ENCODE results near the gene ZBED1.
"Not testable (repeated sequence)": the region's sequence is repeated elsewhere in the genome, so short reads cannot be mapped to it uniquely, and the experiment has no call there.

Gene ZBED1

DNA sequence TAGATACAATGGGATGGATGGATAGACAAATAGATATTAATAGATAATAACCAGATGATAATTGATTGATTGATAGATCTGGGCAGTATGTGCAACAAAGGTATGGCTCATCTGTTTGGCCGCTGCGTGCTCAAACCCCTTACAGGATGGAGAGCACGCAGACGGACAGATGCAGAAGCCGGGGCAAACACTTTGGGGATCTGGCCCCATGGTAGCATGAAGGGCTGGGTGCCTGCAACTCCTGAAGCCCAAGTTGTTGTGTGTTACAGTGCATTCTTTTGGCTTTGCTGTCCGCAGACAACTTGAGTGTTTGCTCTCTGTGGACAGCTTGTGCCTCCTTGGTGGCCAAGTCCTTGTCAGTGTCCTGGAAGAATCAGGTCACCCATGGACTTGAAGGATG, 10.6 kb upstream of the ZBED1 start:
- no peak overlapping the region for H3K4me3 ChIP-seq (ENCODE audit: control insufficient read depth, low read depth, low read length)
- DNase-seq (ENCODE audit: low read depth) = no peak
- TF ChIP-seq, protein P1, sequence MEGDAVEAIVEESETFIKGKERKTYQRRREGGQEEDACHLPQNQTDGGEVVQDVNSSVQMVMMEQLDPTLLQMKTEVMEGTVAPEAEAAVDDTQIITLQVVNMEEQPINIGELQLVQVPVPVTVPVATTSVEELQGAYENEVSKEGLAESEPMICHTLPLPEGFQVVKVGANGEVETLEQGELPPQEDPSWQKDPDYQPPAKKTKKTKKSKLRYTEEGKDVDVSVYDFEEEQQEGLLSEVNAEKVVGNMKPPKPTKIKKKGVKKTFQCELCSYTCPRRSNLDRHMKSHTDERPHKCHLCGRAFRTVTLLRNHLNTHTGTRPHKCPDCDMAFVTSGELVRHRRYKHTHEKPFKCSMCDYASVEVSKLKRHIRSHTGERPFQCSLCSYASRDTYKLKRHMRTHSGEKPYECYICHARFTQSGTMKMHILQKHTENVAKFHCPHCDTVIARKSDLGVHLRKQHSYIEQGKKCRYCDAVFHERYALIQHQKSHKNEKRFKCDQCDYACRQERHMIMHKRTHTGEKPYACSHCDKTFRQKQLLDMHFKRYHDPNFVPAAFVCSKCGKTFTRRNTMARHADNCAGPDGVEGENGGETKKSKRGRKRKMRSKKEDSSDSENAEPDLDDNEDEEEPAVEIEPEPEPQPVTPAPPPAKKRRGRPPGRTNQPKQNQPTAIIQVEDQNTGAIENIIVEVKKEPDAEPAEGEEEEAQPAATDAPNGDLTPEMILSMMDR (IDR thresholded peaks at IDR 0.05; ENCODE audit: control insufficient read depth, insufficient read depth, low read depth, low read length, missing control alignments) = no peak

DNA sequence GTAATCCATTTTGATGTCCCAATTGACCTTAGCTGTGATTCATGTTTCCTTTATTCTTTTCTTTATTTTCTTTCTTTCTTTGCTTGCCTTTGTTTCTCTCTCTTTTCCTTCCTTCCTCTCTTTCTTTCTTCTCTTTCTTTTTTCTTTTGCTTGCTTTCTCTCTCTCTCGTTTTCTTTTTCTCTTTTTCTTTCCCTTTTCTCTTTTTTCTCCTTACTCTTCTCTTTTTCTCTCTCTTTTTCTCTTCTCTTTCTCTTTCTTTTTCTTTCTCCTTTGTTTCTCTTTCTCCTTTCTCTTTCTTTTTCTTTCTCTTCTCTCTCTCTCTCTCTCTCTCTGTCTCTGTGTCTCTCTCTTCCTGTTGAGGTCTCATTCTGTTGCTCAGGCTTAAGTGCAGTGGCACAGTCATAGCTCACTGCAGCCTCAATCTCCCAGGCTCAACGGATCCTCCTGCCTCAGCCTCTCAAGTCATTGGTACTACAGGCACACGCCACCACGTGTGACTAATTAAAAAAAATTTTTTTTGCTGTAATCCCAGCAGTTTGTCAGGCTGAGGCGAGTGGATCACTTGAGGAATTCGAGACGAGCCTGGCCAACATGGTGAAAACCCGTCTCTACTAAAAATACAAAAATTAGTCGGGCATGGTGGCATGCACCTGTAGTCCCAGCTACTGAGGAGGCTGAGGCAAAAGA, 8.0 kb upstream of the ZBED1 start:
- TF ChIP-seq, protein P1 (IDR thresholded peaks at IDR 0.05; ENCODE audit: control insufficient read depth, insufficient read depth, low read depth, low read length, missing control alignments) = no peak
- no peak for DNase-seq (ENCODE audit: low read depth)
- H3K4me3 ChIP-seq (ENCODE audit: control insufficient read depth, low read depth, low read length) = no peak overlapping the region

DNA sequence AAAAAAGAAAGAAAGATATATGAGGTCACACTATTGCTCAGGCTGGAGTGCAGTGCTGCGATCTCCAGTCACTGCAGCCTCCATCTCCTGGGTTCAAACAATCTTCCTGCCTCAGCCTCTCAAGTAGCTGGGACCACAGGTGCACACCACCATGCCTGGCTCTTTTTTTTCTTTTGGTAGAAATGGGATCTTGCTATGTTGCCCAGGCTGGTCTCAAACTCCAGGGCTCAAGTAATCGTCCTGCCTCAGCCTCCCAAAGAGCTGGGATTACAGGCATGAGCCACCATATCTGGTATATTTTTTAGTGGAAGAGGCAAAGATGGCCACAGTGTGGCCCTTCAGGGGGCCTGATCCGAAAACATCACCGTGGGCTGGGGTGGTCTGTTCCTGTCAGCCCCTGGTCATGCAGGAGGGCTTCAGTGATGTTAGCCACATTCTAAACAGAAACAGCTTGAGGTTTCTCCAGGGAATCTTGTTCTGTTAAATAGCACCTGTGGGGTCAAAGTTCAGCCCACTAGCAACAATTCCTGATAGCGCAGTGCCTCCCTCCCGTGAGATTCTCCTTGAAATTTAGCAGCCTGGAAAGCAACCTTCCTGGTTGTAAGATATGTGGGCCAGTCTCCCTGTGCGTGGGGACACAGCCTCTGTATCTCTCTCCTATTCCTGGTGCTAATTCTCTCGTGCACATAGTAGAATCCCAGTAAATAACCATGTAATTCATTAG, 7.3 kb upstream of the ZBED1 start:
- DNase-seq (ENCODE audit: low read depth) = no peak
- H3K4me3 ChIP-seq (ENCODE audit: control insufficient read depth, low read depth, low read length) = no peak overlapping the region
- TF ChIP-seq, protein P1 (IDR thresholded peaks at IDR 0.05; ENCODE audit: control insufficient read depth, insufficient read depth, low read depth, low read length, missing control alignments) = no peak

DNA sequence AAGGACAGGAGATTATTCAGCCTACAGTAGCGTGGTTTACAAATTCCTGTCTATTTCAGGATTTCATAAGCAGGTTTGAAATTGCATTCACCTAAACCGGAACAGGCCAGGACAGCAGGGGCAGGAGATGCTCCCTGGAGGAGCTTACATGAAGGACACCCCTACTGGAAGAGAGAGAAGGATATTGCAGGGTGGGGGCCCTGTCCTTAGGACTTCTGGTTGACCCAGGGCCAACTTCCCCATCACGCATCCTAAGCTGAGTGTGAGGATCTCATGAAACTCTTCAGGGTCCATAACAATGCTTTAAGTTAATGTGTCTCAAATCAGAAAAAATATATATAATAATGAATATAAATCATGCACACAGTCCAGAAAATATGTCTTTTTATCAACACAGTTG, 6.4 kb upstream of the ZBED1 start:
- no peak for DNase-seq (ENCODE audit: low read depth)
- TF ChIP-seq, protein P1 (IDR thresholded peaks at IDR 0.05; ENCODE audit: control insufficient read depth, insufficient read depth, low read depth, low read length, missing control alignments) = no peak
- H3K4me3 ChIP-seq (ENCODE audit: control insufficient read depth, low read depth, low read length) = no peak overlapping the region

DNA sequence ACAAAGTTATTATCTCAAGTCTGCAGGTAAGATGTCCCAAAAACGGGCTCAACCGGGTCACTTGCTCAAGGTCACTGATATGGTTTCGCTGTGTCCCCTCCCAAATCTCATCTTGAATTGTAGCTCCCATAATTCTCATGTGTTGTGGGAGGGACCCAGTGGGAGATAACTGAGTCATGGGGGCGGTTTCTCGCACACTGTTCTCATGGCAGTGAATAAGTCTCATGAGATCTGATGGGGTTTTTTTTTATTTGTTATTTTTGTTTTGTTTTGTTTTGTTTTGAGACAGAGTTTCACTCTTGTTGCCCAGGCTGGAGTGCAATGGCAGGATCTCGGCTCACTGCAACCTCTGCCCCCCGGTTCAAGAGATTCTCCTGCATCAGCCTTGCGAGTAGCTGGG, 4.6 kb upstream of the ZBED1 start:
- not testable (repeated sequence) for H3K4me3 ChIP-seq (ENCODE audit: control insufficient read depth, low read depth, low read length); DNase-seq (ENCODE audit: low read depth)

DNA sequence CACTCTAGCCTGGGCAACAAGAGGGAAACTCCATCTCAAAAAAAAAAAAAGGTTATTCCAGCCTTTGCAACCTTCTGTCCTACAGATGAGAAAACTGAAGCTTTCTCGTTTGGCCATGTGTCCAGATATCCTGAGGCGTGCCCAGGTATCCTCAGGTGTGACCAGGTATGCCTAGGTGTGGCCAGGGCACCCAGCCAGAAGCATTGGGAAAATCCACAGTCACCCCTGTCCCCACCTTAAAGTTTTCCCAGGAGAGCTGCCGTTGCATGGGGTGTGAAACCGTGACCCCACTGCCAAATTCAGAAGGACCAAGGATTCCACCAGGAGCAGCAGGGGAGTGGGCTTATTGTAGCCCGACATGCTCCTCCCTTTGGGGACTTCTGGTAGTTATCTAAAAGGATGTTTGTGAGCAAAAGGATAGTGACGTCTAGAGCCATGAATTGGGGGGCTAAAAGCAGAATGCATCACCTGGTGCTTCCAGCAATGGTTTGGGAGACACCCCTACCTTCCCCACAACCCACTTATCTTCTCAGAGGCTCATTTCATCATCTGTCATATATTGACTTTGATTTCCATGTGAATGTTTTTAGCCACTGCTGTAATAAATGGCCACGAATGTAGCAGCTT, 4.0 kb upstream of the ZBED1 start:
- H3K4me3 ChIP-seq (ENCODE audit: control insufficient read depth, low read depth, low read length) = no peak overlapping the region
- no peak for DNase-seq (ENCODE audit: low read depth)
- TF ChIP-seq, protein P1 (IDR thresholded peaks at IDR 0.05; ENCODE audit: control insufficient read depth, insufficient read depth, low read depth, low read length, missing control alignments) = no peak
